Measurements from ENCODE around the gene ACBD3.

The ACBD3 gene

GRCh38 chr1:226132728-226133503, 53.6 kb downstream of the ACBD3 start:
- no peak for DNase-seq

- no peak for DNase-seq
Measured at GRCh38 chr1:226131639-226132038, 54.9 kb downstream of the ACBD3 start.

- no peak for DNase-seq
Measured at GRCh38 chr1:226129230-226129629, 57.3 kb downstream of the ACBD3 start.

GRCh38 chr1:226128487-226129075, 58.0 kb downstream of the ACBD3 start:
- no peak for DNase-seq

- DNase-seq: no peak
Measured at GRCh38 chr1:226126824-226127569, 59.5 kb downstream of the ACBD3 start.

- DNase-seq: no peak
Measured at GRCh38 chr1:226125831-226126230, 60.7 kb downstream of the ACBD3 start.

GRCh38 chr1:226125097-226125630, 61.4 kb downstream of the ACBD3 start:
- peak; percentile 94 for DNase-seq

- no peak for DNase-seq
Measured at GRCh38 chr1:226123591-226124471, 62.7 kb downstream of the ACBD3 start.

- no peak for DNase-seq
Measured at GRCh38 chr1:226123212-226123560, 63.4 kb downstream of the ACBD3 start.

GRCh38 chr1:226121587-226122400, 64.7 kb downstream of the ACBD3 start:
- DNase-seq: peak; percentile 88

- DNase-seq: no peak
Measured at GRCh38 chr1:226121049-226121586, 65.4 kb downstream of the ACBD3 start.

- DNase-seq: no peak
Measured at GRCh38 chr1:226120398-226120797, 66.1 kb downstream of the ACBD3 start.

- no peak for DNase-seq
Measured at GRCh38 chr1:226119169-226119568, 67.4 kb downstream of the ACBD3 start.

GRCh38 chr1:226118357-226118756, 68.2 kb downstream of the ACBD3 start:
- no peak for DNase-seq

- DNase-seq: no peak
Measured at GRCh38 chr1:226117330-226117729, 69.2 kb downstream of the ACBD3 start.

GRCh38 chr1:226116673-226117072, 69.9 kb downstream of the ACBD3 start:
- no peak for DNase-seq

GRCh38 chr1:226112626-226113025, 73.9 kb downstream of the ACBD3 start:
- DNase-seq: no peak

GRCh38 chr1:226111883-226112261, 74.7 kb downstream of the ACBD3 start:
- no peak for DNase-seq

GRCh38 chr1:226111098-226111882, 75.3 kb downstream of the ACBD3 start:
- DNase-seq: no peak

GRCh38 chr1:226110249-226111097, 76.1 kb downstream of the ACBD3 start:
- DNase-seq: peak; percentile 90

All from eye (tissue), 1 donor.